ENCODE data around the gene OR51M1.

OR51M1 gene

GRCh38 chr11:5384335-5384734, 723 bp downstream of the OR51M1 start:
- in situ Hi-C loops (cut with MboI; ENCODE audit: low sequenced_read_pairs) = no loop called here

- in situ Hi-C loops (cut with MboI; ENCODE audit: low sequenced_read_pairs) = no loop called here
Observed at GRCh38 chr11:5390210-5390609, 6.6 kb downstream of the OR51M1 start.

GRCh38 chr11:5394091-5394490, 10.5 kb downstream of the OR51M1 start:
- in situ Hi-C loops (cut with MboI; ENCODE audit: low sequenced_read_pairs) = no loop called here

GRCh38 chr11:5398936-5399335, 15.3 kb downstream of the OR51M1 start:
- in situ Hi-C loops (cut with MboI; ENCODE audit: low sequenced_read_pairs) = no loop called here

- in situ Hi-C loops (cut with MboI; ENCODE audit: low sequenced_read_pairs) = no loop called here
Observed at GRCh38 chr11:5405173-5405572, 21.6 kb downstream of the OR51M1 start.

- in situ Hi-C loops (cut with MboI; ENCODE audit: low sequenced_read_pairs) = no loop called here
Observed at GRCh38 chr11:5420993-5421392, 37.4 kb downstream of the OR51M1 start.

- in situ Hi-C loops (cut with MboI; ENCODE audit: low sequenced_read_pairs) = no loop called here
Observed at GRCh38 chr11:5421811-5422210, 38.2 kb downstream of the OR51M1 start, which contains the start of gene OR51Q1. TSS of gene OR51Q1 (plus strand) at chr11:5422111. CDS start at chr11:5422201, 90 bp downstream.

GRCh38 chr11:5423131-5423530, 39.5 kb downstream of the OR51M1 start:
- in situ Hi-C loops (cut with MboI; ENCODE audit: low sequenced_read_pairs) = no loop called here

GRCh38 chr11:5441414-5441813, 57.8 kb downstream of the OR51M1 start, which contains the start of gene OR51I1:
TSS of gene OR51I1 (minus strand) at chr11:5441514. CDS start at chr11:5441514, 0 bp downstream.
- in situ Hi-C loops (cut with MboI; ENCODE audit: low sequenced_read_pairs) = no loop called here
